GM18867 (cell line): ENCODE results near the gene AOPEP.
"Not testable (repeated sequence)": the region's sequence is repeated elsewhere in the genome, so short reads cannot be mapped to it uniquely, and the experiment has no call there.

Experiments used
- ATAC-seq: cut with Tn5 transposase; IDR thresholded peaks from one replicate; pipeline ENCODE4 v1.9.1; 2021; ENCODE audit warnings: mild to moderate bottlenecking, moderate library complexity; ENCODE audit not compliant: unreplicated experiment

AOPEP gene

DNA sequence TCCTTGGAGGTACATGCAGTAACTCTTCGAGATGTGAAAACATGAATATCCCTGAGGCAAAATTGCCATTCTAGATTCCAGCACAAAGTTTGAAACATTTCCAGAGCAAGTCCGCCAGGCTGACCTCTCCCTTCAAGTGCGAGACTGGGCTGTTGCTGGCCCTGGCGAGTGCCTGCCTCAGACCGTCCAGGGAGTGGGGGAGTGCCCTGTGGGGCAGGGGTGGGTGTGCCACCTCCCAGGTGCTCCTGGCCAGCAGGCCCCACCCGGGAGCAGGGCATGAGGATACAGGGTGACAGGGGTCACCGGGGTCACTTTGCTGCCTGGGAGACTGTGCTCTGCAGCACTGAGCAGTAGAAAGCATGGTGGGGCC is 199.9 kb downstream of the AOPEP start:
- ATAC-seq, result no peak

DNA sequence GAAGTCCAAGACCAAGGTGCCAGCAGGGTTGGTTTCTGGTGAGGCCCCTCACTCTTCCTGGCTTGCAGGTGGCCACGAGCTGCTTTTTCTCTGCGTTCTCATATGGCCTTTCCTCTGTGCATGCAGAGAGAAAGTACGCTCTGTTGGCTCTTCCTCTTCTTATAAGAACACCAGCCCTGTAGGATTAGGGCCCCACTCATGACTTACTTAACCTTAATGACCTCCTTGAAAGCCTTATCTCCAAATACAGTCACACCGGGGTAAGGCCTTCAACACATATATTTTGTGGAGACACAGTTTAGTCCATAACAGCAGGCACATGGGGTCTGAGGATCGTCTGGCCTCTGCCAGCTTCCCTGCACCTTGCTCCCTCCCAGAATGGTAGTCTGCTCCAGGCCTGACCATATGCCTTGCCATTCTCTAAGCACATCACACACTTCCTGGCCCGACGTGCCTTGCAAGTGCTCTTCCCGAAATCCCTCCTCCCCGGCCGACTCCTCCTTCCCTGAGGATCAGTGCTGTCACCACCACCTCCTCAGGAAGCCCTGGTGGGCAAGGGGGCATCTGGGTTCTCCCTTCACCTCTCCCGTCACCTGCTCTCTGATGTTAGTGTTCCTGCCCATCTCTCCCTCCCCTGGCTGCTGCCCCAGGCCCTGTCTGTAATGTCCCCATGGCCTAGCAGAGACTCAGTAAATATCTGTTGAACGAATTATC is 200.7 kb downstream of the AOPEP start:
- ATAC-seq, result no peak

DNA sequence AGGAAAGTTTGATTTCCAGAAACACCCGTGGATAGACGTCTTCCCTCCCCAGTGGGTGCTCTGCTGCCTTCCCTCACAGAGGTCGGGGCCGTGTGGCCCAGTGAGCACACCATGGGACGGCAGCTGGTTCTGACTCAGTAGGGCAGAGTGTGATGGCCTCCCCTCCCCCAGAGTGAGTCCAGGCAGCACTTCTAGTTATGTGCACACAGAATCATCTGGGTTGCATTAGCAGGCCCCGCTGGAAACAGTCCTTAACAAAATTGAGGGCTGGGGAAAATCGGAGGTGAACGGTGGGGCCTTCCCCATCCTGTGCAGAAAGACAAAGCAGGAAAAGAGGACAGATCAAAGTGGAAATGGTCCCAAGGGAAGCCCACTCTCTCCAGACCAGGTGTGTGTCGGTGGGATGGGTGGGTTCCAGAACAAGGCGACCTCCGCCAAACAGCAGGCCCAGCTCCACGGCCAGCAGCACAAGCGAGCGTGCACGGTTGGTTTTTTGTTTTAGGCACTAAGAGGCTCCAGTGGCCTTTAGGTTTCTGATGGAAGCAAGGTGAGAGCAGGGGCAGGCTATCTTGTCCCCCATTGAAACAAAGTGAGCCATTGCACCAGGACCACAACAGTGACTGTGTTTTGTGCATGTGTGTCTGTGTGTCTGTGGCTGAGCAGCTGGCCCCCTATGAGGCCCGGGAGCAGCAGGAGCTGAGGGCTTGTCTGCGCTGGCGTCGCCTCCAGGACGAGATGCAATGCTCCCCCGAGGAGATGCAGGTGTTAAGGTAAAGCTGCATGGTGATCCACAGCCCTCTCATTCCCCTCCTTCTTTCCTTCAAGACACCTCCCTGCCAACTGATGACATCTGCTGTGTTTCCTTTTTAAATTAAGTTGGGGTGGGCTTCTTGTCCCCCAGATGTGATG is 201.5 kb downstream of the AOPEP start:
- no peak for ATAC-seq

DNA sequence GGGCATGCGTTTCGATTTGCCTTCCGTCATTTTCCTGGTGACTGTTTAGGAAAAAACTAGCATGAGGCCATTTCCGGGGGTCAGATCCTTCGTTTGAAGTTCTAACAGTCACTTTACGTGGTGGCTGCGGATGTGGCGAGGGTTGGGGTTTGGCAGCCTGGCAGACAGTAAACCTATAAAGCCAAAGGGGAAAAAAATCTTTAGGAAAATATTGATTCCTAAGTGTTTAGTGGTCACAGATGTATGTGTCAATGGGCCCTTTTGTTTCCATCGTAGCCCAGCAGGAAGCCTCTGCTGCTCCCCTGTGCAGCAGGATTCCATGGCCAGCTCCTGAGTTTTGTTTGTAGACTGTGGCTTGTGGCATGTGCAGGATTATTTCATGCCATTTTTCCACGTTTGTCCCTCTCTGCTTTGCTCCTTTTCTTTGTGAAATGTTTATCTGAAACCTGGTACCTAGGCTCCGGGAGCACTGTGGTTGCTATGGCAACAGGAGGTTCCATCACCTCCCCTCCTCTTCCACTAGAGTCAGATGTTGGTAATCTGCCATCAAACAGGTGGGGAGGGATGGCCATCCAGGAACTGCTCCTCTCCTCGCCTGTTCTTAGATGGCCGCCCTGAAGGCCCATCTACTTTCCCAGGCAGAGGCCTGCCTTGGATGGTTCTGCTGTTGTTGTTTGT is 202.3 kb downstream of the AOPEP start:
- ATAC-seq, result no peak

DNA sequence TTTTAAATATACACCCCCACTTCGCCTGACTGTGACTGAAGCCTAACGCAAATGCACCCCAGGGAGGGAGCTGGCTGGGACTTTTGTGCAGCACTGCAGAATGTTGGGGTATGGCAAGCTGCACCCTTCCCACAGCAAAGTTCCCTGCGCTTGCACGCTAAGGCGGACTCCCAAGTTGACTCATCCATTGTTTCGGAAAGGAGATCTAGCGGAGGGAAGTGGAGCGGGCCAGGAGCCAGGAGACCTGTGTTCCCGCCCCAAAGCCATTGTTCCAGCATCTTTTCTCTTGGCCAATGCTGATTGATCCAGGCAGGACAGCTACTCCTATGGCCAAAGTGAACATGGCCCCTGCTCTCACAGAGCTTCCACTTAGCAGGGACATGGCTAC is 202.9 kb downstream of the AOPEP start:
- no peak for ATAC-seq

DNA sequence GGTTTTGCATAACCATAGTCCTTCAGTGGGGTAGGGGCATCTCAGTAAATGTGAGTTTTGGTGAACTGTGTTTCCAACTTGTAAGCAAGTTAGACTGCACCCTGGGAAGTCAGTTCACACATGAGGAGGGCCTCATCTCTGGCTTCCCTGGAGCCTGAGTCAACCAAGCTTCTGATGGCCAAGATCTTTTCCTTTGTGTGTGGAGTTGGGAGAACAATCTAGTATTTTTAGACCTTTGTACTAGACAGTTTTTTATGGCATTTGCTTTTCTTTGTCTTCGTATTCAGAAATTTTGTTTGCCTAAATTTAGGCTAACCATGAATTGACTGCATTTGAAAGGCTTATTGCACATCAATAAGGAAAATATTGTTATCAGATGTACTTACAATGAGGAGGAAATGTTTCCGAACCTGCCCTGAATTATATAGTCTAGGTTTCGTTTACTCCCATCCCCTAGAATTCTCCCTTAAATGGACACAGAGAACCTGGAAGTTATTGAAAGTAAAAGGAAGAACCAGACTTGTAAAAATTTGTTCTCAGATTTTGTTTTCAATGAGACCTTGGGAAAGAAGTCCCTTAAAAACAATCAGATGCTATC is 204.6 kb downstream of the AOPEP start:
- no peak for ATAC-seq

DNA sequence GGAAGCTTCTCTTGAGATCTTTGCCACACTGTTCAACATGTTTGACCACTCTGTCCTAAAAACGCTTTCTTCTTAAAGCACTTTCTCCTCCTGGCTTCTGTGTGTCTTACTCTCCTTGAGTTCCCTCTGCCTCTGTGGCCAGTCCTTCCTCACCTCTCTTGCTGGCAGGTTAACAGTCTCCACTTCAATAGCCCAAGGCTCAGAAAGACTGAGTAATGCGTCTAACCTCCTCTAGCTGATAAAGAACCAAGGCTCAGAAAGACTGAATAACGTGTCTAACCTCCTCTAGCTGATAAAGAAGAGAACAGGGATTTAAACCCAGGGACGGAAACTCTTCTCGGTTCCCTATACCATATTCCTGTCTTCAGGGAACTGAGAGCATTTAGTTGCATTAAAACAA is 205.2 kb downstream of the AOPEP start:
- ATAC-seq, result no peak

DNA sequence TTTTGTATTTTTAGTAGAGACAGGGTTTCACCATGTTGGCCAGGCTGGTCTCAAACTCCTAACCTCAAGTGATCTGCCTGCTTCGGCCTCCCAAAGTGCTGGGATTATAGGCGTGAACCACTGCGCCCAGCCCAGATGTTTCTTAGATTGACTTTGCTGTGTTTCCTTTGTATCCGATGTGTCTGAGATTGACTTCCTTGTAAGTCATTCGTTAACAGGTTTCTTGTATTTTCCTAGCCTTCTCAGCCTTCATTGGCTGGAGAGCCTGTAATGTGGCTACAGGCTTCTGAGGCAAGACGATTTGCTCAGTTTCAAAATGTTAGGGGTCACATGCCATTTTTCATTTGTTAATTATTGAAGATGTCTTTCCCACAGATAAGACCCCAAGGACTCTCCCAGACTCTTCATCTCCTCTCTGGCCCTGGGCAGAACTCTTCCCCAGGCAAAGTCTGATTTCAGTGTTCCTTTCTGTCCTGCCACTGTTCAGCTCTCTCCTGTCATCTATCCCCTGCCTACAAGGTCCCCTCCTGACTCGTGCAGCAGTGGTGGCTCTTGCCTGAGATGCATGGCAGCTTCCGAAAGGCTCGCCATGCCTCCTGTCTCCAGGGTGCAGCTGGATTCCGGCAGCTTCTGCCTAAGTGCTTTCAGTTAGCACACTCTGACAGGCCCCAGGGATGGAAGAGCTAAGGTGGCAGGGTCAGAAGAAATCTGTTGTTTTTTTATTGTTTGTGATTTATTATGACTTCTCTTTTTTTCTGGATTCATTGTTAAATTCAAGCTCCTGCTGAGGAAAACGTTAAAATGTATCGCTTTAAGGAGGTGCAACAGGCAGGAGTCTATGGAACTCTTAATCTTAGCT is 206.4 kb downstream of the AOPEP start:
- ATAC-seq, result no peak

DNA sequence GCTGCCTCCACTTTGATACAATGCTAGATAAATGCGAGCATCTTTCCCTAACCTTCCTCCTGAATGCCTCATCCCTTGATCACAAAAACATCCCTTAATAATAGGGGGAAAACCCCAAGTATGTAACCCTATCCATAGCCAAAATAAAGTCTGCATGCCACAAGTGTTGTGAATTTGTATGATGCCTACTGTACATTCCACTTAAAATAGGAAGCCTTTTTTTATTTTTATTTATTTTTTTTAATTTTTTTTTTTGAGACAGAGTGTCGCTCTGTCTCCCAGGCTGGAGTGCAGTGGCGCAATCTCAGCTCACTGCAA is 207.0 kb downstream of the AOPEP start:
- ATAC-seq, result no peak

DNA sequence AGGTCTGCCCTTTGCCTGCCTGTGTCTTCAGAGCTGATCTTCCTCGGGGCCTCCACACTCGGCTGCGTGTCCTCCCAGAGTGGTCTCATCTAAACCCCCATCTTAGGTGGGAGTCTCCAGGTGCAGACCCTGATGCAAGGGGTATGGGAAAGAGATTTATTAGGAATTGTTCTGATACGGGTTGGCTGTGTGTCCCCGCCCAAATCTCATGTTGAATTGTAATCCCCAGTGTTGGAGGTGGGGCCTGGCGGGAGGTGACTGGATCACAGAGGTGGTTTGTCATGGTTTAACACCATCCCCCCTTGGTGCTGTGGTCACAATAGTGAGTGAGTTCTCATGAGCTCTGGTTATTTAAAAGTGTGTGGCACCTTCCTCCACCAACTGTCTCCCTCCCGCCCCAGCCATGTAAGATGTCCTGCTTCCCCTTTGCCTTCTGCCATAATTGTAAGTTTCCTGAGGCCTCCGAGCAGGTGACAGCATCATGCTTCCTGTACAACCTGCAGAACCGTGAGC is 208.4 kb downstream of the AOPEP start:
- no peak for ATAC-seq

DNA sequence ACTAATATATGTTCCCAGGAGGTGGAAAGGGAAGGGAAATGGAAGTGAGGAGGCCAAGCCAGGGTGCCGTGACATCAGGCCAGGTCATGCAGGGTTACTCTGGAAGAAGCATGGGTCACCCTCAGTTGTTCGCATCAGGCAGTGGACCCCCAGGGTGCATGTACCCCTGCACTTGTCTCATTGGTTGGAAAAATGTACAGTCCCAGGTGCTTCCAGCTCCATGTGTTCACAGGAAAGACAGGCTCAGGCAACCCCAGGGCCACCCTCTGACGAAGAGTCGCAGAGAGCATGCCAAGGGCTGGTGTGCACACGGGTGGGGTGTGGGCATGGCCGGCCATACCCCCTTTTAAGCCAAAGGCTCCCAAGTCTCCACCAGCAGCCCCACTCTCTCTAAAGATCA is 208.9 kb downstream of the AOPEP start:
- no peak for ATAC-seq

DNA sequence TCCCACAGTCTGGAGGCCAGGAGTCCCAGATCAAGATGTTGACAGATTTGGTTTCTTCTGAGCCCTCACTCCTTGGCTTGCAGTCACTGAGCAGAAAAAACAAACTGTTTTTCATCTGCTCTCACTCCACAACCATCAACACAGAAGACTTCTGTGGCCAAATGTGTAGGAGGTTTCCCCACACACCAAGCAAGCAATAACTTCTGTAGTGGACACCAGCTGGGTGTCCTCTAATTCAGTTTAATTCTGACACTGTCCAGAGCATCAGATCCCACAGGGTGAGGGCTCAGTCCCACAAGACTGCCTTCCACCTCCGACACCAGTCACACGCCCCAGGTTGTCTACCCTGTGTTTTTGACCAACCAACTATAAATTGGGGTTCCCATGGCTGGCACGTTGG is 209.9 kb downstream of the AOPEP start:
- no peak for ATAC-seq

DNA sequence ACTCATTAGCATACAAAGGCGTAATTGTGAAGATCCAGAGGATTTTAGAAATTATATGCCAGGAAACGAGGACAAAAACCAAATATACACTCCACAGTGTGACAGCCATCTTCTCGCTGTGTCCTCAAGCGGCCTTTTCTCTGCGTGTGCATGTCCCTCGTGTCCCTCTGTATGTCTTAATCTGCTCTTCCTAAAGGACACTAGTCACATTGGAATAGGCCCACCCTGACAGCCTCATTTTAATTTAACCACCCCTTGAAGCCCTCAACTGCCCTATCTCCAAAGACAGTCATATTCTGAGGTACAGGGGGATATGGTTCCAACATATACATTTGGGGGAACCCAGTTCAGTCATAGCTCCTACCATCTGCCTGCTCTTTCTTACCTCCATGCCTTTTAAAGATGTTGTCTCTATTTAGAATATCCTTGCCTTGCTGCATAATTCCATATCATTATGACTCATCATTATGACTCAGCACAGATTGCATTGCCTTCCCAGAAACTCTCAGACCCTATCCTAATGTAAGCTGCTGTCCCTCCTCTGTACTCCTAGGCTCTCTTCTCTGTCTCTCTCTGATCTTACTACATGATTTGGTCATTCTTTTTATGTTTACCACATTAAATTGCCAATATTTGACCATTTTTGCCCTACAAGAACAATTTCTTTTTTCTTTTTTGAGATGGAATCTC is 210.9 kb downstream of the AOPEP start:
- no peak for ATAC-seq

DNA sequence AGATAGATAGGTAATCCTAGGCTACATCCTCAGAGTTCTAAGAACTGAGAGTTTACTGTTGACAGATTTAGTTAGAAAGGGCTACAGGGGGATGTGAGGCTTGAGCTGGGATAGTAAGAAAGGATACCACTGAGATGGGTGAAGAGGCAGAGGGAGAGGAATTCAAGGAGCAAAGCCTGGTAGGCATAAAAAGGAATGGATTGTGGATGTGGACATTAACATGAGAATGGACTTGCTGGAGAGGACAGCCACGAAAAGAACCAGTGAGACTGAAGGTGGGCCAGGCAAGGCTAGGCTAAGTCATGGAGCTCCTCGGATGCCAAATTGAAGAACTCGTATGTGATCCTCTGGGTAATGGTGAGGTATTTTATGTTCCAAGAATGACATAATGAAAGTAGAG is 211.9 kb downstream of the AOPEP start:
- ATAC-seq, result no peak

DNA sequence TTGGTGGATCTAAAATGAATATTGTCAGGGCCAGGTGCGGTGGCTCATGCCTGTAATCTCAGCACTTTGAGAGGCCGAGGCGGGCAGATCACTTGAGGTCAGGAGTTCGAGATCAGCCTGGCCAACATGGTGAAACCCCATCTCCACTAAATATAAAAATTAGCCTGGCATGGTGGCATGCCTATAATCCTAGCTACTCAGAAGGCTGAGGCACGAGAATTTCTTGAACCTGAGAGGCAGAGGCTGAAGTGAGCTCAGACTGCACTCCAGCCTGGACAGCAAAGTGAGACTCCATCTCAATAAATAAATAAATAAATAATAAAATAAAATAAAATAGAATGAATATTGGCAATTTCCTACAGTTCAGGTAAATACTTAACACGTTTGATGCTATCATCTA is 213.8 kb downstream of the AOPEP start:
- not testable (repeated sequence) for ATAC-seq

DNA sequence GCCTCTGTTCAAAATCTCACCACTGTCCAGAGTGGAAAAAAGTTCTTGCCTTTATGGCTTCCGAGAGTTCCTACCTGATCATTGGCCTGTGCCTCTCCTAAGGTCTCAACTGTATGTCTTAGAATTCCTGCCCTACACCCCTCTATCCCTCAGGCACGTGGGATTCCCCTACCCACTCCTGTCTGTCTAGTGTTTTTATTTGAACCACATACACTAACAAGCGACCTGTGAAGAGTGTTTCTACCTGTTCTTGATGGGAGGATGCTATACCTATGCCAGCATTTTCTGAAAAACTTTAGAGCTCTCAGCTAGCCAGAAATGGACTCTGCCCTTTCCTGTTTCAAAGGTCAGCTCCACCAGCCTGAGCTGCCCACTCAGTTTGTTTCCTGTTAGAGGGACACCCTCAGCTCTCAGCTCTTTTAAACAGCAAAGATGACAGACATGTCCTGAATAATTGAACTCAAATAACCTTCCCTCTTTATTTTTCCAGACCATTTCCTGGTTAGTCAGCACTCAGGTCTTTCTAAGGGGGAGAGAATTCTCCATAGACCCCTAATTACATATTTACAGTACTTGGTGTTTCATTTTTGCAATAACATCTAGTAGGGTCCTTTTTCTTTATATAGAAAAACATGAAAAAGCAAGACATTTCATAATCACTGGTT is 214.8 kb downstream of the AOPEP start:
- ATAC-seq, result no peak

DNA sequence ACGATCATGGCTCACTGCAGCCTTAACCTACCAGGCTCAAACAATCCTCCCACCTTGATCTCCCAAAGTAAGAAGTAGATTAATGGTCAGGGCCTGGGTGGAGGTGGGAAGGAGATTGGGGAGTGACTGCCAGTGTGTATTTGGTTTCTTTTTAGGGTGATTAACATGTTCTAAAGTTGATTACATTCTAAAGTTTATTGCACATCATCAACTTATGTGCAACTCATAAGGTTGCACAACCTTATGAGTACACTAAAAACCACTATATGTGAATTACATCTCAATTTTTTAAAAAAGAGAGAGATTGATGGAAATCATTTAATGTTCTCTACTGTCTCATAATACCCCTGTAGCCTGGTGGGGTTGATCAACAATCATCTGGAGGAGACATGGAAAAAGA is 218.1 kb downstream of the AOPEP start:
- ATAC-seq, result no peak

DNA sequence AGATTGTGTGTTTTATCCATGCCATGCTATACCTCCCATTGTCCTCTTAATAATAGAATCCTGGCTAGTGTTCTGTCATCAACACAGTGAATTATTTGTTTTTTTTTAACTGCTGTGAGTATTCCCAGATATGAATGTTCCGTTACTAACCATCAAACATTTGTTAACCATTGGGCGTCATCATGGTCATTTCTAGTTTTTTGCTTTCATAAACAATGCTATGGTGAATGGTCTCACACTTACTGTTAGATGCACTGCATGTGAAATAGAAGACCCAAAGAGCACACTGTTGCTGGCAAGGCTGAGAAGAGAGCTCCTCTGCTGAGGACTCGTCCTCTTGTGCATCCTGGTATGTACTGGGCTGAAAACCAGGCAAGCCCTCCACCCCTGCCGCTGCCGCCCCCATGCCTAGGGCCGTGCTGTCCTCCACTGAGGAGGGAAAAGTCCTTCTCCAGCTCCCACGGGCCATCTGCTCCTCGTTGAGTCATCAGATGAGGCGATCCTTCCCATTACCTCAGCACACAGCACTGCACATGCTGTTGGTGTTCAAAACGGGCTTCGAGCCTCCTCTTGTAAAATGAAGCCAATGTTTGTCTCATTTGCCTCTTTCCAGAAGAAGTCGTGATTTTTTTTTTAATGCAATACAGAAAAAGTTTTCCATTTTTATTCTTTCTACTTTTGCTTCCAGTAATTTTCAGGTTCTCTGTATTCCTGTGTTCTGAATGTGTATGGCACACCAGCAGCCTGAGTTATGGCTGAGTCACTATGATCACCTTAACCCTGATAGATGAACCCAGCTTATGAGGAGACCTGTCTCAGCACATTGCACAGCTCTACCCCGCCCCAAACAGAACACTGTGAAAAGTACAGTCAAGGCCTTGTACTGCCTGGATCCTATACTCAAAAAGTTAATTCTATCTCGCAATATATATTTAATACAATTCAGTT is 219.0 kb downstream of the AOPEP start:
- no peak for ATAC-seq
